ENCODE results near the gene GRAMD2B. TPM values are rescaled to one million over a fixed set of nuclear protein-coding genes. Genes with fewer than 3 reads are reported as not detected.
"Not testable (repeated sequence)": the region's sequence is repeated elsewhere in the genome, so short reads cannot be mapped to it uniquely, and the experiment has no call there.

GRAMD2B gene
- total RNA-seq, 1 donor = 2.2 TPM

GRCh38 chr5:126508251-126508961 is 85.2 kb downstream of the GRAMD2B start:
- DNase-seq (ENCODE audit: low read depth in 2 of 3, low spot score in 2 of 3) = no peak

- peak in 2 of 3 donors; percentile 7 to 20 for DNase-seq (ENCODE audit: low read depth in 2 of 3, low spot score in 2 of 3)
Observed at GRCh38 chr5:126508962-126509279, 85.7 kb downstream of the GRAMD2B start.

GRCh38 chr5:126509339-126509738 is 86.1 kb downstream of the GRAMD2B start:
- DNase-seq (ENCODE audit: low read depth in 2 of 3, low spot score in 2 of 3) = no peak

- DNase-seq (ENCODE audit: low read depth in 2 of 3, low spot score in 2 of 3) = no peak
Observed at GRCh38 chr5:126511961-126512360, 88.8 kb downstream of the GRAMD2B start.

- DNase-seq (ENCODE audit: low read depth in 2 of 3, low spot score in 2 of 3) = no peak
Observed at GRCh38 chr5:126512451-126512850, 89.2 kb downstream of the GRAMD2B start.

- DNase-seq (ENCODE audit: low read depth in 2 of 3, low spot score in 2 of 3) = no peak
Observed at GRCh38 chr5:126513302-126513701, 90.1 kb downstream of the GRAMD2B start.

- no peak for DNase-seq (ENCODE audit: low read depth in 2 of 3, low spot score in 2 of 3)
Observed at GRCh38 chr5:126513703-126514102, 90.5 kb downstream of the GRAMD2B start.

- DNase-seq (ENCODE audit: low read depth in 2 of 3, low spot score in 2 of 3) = no peak
Observed at GRCh38 chr5:126514131-126514557, 90.9 kb downstream of the GRAMD2B start.

- DNase-seq (ENCODE audit: low read depth in 2 of 3, low spot score in 2 of 3) = no peak
Observed at GRCh38 chr5:126514558-126515141, 91.4 kb downstream of the GRAMD2B start.

- no peak for DNase-seq (ENCODE audit: low read depth in 2 of 3, low spot score in 2 of 3)
Observed at GRCh38 chr5:126515337-126515736, 92.1 kb downstream of the GRAMD2B start.

GRCh38 chr5:126516133-126516532 is 92.9 kb downstream of the GRAMD2B start:
- DNase-seq (ENCODE audit: low read depth in 2 of 3, low spot score in 2 of 3) = no peak

GRCh38 chr5:126516852-126517251 is 93.6 kb downstream of the GRAMD2B start:
- DNase-seq (ENCODE audit: low read depth in 2 of 3, low spot score in 2 of 3) = no peak

- not testable (repeated sequence) for DNase-seq (ENCODE audit: low read depth in 2 of 3, low spot score in 2 of 3)
Observed at GRCh38 chr5:126519223-126519622, 96.0 kb downstream of the GRAMD2B start.

GRCh38 chr5:126519637-126520592 is 96.7 kb downstream of the GRAMD2B start:
- peak in 1 of 3 donors; percentile 15 for DNase-seq (ENCODE audit: low read depth in 2 of 3, low spot score in 2 of 3)

GRCh38 chr5:126520593-126520953 is 97.4 kb downstream of the GRAMD2B start:
- DNase-seq (ENCODE audit: low read depth in 2 of 3, low spot score in 2 of 3) = no peak

GRCh38 chr5:126521130-126521529 is 97.9 kb downstream of the GRAMD2B start:
- DNase-seq (ENCODE audit: low read depth in 2 of 3, low spot score in 2 of 3) = no peak

GRCh38 chr5:126523818-126524510 is 100.8 kb downstream of the GRAMD2B start:
- no peak for DNase-seq (ENCODE audit: low read depth in 2 of 3, low spot score in 2 of 3)

- no peak for DNase-seq (ENCODE audit: low read depth in 2 of 3, low spot score in 2 of 3)
Observed at GRCh38 chr5:126525630-126526245, 102.5 kb downstream of the GRAMD2B start.

- DNase-seq (ENCODE audit: low read depth in 2 of 3, low spot score in 2 of 3) = no peak
Observed at GRCh38 chr5:126526493-126526892, 103.3 kb downstream of the GRAMD2B start.

GRCh38 chr5:126527158-126527557 is 103.9 kb downstream of the GRAMD2B start:
- DNase-seq (ENCODE audit: low read depth in 2 of 3, low spot score in 2 of 3) = no peak

Measured in hematopoietic multipotent progenitor cell (in vitro differentiated cells).